Measurements from ENCODE around the gene DLEU7.

DNA sequence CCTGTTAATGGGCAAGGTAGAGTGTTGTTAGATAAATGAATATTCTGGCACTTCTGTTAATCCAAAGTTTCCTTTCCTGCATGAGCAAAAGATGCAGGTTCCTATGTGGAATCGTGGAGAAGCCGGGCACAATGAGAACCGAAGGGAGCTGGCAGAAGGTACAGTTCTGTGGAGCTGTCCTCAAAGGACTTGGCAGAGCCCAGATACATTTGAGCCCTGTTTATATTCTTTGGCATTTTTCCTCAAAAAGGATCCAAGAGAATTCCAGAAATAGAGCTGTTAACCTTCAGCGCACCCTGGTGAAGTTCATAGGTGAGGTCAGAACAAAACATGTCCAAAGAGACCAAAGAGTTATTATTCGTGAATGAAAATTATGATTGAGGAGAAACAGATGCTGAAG lies 4.0 kb upstream of the DLEU7 start:
- TF ChIP-seq JUND (IDR thresholded peaks at IDR 0.05; ENCODE audit: low read length): no peak
- TF ChIP-seq, protein P1, sequence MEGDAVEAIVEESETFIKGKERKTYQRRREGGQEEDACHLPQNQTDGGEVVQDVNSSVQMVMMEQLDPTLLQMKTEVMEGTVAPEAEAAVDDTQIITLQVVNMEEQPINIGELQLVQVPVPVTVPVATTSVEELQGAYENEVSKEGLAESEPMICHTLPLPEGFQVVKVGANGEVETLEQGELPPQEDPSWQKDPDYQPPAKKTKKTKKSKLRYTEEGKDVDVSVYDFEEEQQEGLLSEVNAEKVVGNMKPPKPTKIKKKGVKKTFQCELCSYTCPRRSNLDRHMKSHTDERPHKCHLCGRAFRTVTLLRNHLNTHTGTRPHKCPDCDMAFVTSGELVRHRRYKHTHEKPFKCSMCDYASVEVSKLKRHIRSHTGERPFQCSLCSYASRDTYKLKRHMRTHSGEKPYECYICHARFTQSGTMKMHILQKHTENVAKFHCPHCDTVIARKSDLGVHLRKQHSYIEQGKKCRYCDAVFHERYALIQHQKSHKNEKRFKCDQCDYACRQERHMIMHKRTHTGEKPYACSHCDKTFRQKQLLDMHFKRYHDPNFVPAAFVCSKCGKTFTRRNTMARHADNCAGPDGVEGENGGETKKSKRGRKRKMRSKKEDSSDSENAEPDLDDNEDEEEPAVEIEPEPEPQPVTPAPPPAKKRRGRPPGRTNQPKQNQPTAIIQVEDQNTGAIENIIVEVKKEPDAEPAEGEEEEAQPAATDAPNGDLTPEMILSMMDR (IDR thresholded peaks at IDR 0.05; ENCODE audit: control extremely low read depth in 1 of 3, insufficient read depth in 1 of 3, low read depth in 1 of 3, low read length in 3 of 3): no peak
- no peak for TF ChIP-seq JUN (IDR thresholded peaks at IDR 0.05; ENCODE audit: low read depth, low read length)
- no peak for TF ChIP-seq EZH2 (IDR thresholded peaks at IDR 0.05; ENCODE audit: low read depth, low read length, severe bottlenecking)
- TF ChIP-seq TCF12 (IDR thresholded peaks at IDR 0.05; ENCODE audit: low read depth, low read length): no peak
- no peak for TF ChIP-seq EP300 (IDR thresholded peaks at IDR 0.05; ENCODE audit: borderline replicate concordance in 1 of 2, low read depth in 2 of 2, low read length in 2 of 2)
- no peak for TF ChIP-seq GABPA (IDR thresholded peaks at IDR 0.05; ENCODE audit: borderline replicate concordance, insufficient read depth, low read length)
- no peak for TF ChIP-seq KDM1A (IDR thresholded peaks at IDR 0.05; ENCODE audit: borderline replicate concordance, low read length)
- TF ChIP-seq POLR2A (IDR thresholded peaks at IDR 0.05; ENCODE audit: control extremely low read depth in 1 of 2, low read depth in 2 of 2, low read length in 2 of 2): no peak
- TF ChIP-seq BACH1 (IDR thresholded peaks at IDR 0.05; ENCODE audit: low read length): no peak
- TF ChIP-seq SUZ12 (IDR thresholded peaks at IDR 0.05; ENCODE audit: low read length): no peak
- TF ChIP-seq POLR2AphosphoS5 (IDR thresholded peaks at IDR 0.05; ENCODE audit: low read depth, low read length): no peak
- no peak for TF ChIP-seq RXRA (IDR thresholded peaks at IDR 0.05; ENCODE audit: insufficient read depth, low read depth, low read length)

All from H1 (cell line).